ENCODE results near the gene NOBOX. TPM values are rescaled to one million over a fixed set of nuclear protein-coding genes. Genes with fewer than 3 reads are reported as not detected.

NOBOX gene
- total RNA-seq: not detected
- not detected for polyA plus RNA-seq
- long read RNA-seq, donor 1: 0 reads
- long read RNA-seq, donor 2: 0 reads
- long read RNA-seq, donor 3: 0 reads

GRCh38 chr7:144403649-144404061 lies at the start of gene NOBOX:
Gene NOBOX, minus strand, starts transcription at chr7:144403693.
- Histone ChIP-seq H3K9me3 (no peaks in the 10 kb centered on the region), H3K4me3 (no peak within 1 kb of the TSS), H3K36me3 (no peaks in the 10 kb centered on the region), H3K4me1 (no peaks in the 10 kb centered on the region), H3K27me3 (peaks cover 0 to 12% (median 0%) of the 10 kb centered on the region in 9 donors), H3K27ac (no peak within 1 kb of the TSS)
- ATAC-seq (no peak), DNase-seq (no peak)
- TF ChIP-seq POLR2A (IDR thresholded peaks at IDR 0.05): no peak
- TF ChIP-seq CTCF (IDR thresholded peaks at IDR 0.05): no peak
- intact Hi-C loops (cut with DNase I): no loop called here
- WGBS, 4 donors: 93 to 100% (median 95%) methylated on average over 9 to 39 of the region's 39 CpGs

- intact Hi-C loops (cut with DNase I): no loop called here
- H3K27ac ChIP-seq: no peak overlapping the region
- H3K4me3 ChIP-seq: no peak overlapping the region
- ATAC-seq: no peak
- no peaks in the 10 kb centered on the region for H3K4me1 ChIP-seq
- DNase-seq: no peak
- H3K27me3 ChIP-seq: no peaks in the 10 kb centered on the region
- H3K9me3 ChIP-seq: no peaks in the 10 kb centered on the region
- peaks cover 0 to 8% (median 0%) of the 10 kb centered on the region in 9 donors for H3K36me3 ChIP-seq
- 91 to 94% (median 93%) methylated on average over 5 of the region's 5 CpGs for WGBS, 4 donors
- TF ChIP-seq CTCF (IDR thresholded peaks at IDR 0.05) (no peak), POLR2A (IDR thresholded peaks at IDR 0.05) (no peak)
Observed at GRCh38 chr7:144452064-144452463, 48.6 kb upstream of the NOBOX start.

- Histone ChIP-seq H3K9me3 (no peaks in the 10 kb centered on the region), H3K4me1 (no peaks in the 10 kb centered on the region), H3K36me3 (no peaks in the 10 kb centered on the region), H3K4me3 (no peak overlapping the region), H3K27me3 (no peaks in the 10 kb centered on the region), H3K27ac (no peak overlapping the region)
- WGBS, 4 donors: 64 to 96% (median 89%) methylated on average over 1 of the region's 1 CpG
- no peak for DNase-seq
- intact Hi-C loops (cut with DNase I): no loop called here
- TF ChIP-seq CTCF (IDR thresholded peaks at IDR 0.05) (no peak), POLR2A (IDR thresholded peaks at IDR 0.05) (no peak)
- no peak for ATAC-seq
Observed at GRCh38 chr7:144445590-144445989, 42.1 kb upstream of the NOBOX start.

GRCh38 chr7:144439717-144440205 lies 36.3 kb upstream of the NOBOX start:
- Histone ChIP-seq H3K4me1 (no peaks in the 10 kb centered on the region), H3K4me3 (no peak overlapping the region), H3K27me3 (no peaks in the 10 kb centered on the region), H3K9me3 (no peaks in the 10 kb centered on the region), H3K27ac (no peak overlapping the region), H3K36me3 (no peaks in the 10 kb centered on the region)
- DNase-seq: no peak
- intact Hi-C loops (cut with DNase I): loop anchor here in 1 of 10 donors (5.0 kb wide), 1 partner anchor 262 kb away; no protein-coding TSS in a partner anchor
- no peak for ATAC-seq
- 20 to 25% (median 21%) methylated on average over 5 of the region's 5 CpGs for WGBS, 4 donors
- no peak for TF ChIP-seq POLR2A (IDR thresholded peaks at IDR 0.05)
- TF ChIP-seq CTCF (IDR thresholded peaks at IDR 0.05): no peak
